Upper lobe of right lung (tissue), 1 donor: ENCODE results near the gene TAS2R38. TPM values are rescaled to one million over a fixed set of nuclear protein-coding genes. Genes with fewer than 3 reads are reported as not detected.

ENCODE experiments used
- ATAC-seq: fragments of 200-7000 bp; cut with Tn5 transposase; one replicate; pipeline ENCODE4 v1.9.1; 2020; ENCODE audit warnings: mild to moderate bottlenecking, moderate library complexity
- DNase-seq: peaks from one replicate; pipeline ENCODE4 v3.0.0-alpha.2; 2020
- H3K27ac ChIP-seq: fragments of 200-600 bp; one replicate; pipeline ENCODE4 v1.8.0; 2022
- H3K27me3 ChIP-seq: fragments of 200-600 bp; one replicate; pipeline ENCODE4 v1.8.0; 2022; ENCODE audit warnings: mild to moderate bottlenecking
- H3K36me3 ChIP-seq: fragments of 200-600 bp; one replicate; pipeline ENCODE4 v1.8.0; 2022
- H3K4me1 ChIP-seq: fragments of 200-600 bp; one replicate; pipeline ENCODE4 v1.8.0; 2022
- H3K4me3 ChIP-seq: fragments of 200-600 bp; one replicate; pipeline ENCODE4 v1.8.0; 2022; ENCODE audit warnings: mild to moderate bottlenecking
- H3K9me3 ChIP-seq: fragments of 200-600 bp; one replicate; pipeline ENCODE4 v1.8.0; 2022
- CTCF ChIP-seq: fragments of 200-600 bp; IDR thresholded peaks from one replicate; pipeline ENCODE4 v1.8.0; 2022; ENCODE audit warnings: antibody characterized with exemption
- intact Hi-C: fragments of 100-400 bp; cut with DNase I; formaldehyde crosslinking; loops from one replicate; pipeline ENCODE4 v1.11.0; 2022
- long read RNA-seq: library from polyadenylated mRNA; unstranded; transcript quantifications from one replicate; pipeline ENCODE4 v2.0.0, GENCODE V29; 2021
- total RNA-seq: library from RNA; stranded (reverse); fragmentation: NEBNext Ultra II Directional; extraction: Animal tissue kit (Norgen Biotek cat#: 25700); gene quantifications from one replicate; pipeline ENCODE4 v1.2.1, GENCODE V29; 2021
- donor health status: DM: no; HTN: yes; CAD: no; lungs with severe emphysema.

Gene TAS2R38
- total RNA-seq, result not detected
- long read RNA-seq, result 0 reads

- no peak for TF ChIP-seq CTCF
- intact Hi-C loops, result no loop called here
- no peaks in the 10 kb centered on the region for H3K36me3 ChIP-seq
- H3K4me1 ChIP-seq, result peaks cover 6% of the 10 kb centered on the region
- DNase-seq (no peak), ATAC-seq (no peak)
- H3K9me3 ChIP-seq, result no peaks in the 10 kb centered on the region
- no peaks in the 10 kb centered on the region for H3K27me3 ChIP-seq
- H3K27ac ChIP-seq, result no peak within 1 kb of the TSS
- H3K4me3 ChIP-seq, result no peak within 1 kb of the TSS
These were observed at the start of gene TAS2R38 for GRCh38 chr7:141973673-141974072. Gene TAS2R38 (minus strand): TSS chr7:141973773. CDS start chr7:141973689, 84 bp downstream.

DNA sequence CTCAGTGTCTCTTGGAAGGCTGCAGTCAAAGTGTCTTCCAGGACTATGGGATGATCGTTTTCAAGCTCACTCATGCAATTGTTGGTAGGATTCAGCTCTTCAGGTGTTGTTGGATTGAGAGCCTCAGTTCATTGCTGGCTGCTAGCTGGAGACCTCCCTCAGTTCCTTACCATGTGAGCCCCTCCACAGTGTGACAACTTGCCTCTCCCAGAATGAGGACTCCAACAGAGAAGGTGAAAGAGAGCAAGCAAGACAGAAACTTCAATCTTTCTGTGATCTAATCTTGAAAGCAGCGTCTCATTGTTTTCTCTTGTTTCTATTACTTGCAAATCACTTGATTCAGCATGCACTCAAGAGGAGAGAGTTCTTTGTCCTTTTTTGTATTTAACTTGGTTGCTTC, 44.6 kb upstream of the TAS2R38 start:
- no peak overlapping the region for H3K27ac ChIP-seq
- H3K4me3 ChIP-seq, result no peak overlapping the region
- no peaks in the 10 kb centered on the region for H3K9me3 ChIP-seq
- intact Hi-C loops, result no loop called here
- ATAC-seq (no peak), DNase-seq (no peak)
- H3K36me3 ChIP-seq, result no peaks in the 10 kb centered on the region
- no peak for TF ChIP-seq CTCF
- H3K27me3 ChIP-seq, result no peaks in the 10 kb centered on the region
- no peaks in the 10 kb centered on the region for H3K4me1 ChIP-seq

- Histone ChIP-seq H3K9me3 (no peaks in the 10 kb centered on the region), H3K36me3 (no peaks in the 10 kb centered on the region), H3K4me3 (no peak overlapping the region), H3K27me3 (no peaks in the 10 kb centered on the region), H3K4me1 (no peaks in the 10 kb centered on the region), H3K27ac (no peak overlapping the region)
- no peak for TF ChIP-seq CTCF
- DNase-seq (no peak), ATAC-seq (no peak)
- intact Hi-C loops, result no loop called here
These were observed 43.9 kb upstream of the TAS2R38 start for GRCh38 chr7:142017451-142017850.

DNA sequence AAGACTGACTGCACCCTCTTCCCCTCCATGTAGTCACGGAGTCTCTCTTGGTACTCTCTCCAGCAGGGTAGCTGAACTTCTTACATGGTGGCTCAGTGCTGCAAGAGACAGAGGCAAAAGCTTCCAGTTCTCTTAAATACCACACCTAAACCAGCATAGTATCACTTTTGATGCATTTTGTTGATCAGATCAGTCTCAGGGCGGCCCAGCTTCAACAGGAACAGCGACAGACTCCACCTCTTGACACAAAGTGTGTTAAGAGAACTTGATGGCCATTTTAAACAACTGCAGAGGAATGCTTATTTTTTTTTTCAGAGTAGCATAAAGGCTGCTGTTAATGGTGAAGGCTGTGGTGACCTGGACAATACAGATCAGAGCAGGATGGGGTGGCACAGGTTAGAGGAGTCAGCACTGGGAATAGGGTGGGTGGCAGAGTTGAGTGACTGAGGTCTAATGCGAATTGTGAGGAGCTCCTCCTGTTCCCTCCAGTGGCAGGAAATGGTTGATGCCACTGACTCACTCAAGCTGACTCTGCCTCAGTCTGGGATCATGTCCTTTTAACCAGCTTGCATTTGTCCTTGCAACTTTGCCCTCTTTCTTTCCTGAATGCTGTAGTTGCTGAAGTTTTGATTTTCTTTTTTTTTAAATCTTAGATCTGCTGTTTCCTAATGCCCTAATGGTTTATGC, 39.4 kb upstream of the TAS2R38 start:
- no peak for DNase-seq
- Histone ChIP-seq H3K4me3 (no peak overlapping the region), H3K4me1 (no peaks in the 10 kb centered on the region), H3K27me3 (no peaks in the 10 kb centered on the region), H3K27ac (no peak overlapping the region), H3K9me3 (no peaks in the 10 kb centered on the region), H3K36me3 (no peaks in the 10 kb centered on the region)
- ATAC-seq, result peak; percentile 50
- no peak for TF ChIP-seq CTCF
- intact Hi-C loops, result no loop called here

- Histone ChIP-seq H3K4me3 (no peak overlapping the region), H3K4me1 (no peaks in the 10 kb centered on the region), H3K27ac (no peak overlapping the region), H3K9me3 (no peaks in the 10 kb centered on the region), H3K27me3 (no peaks in the 10 kb centered on the region), H3K36me3 (no peaks in the 10 kb centered on the region)
- TF ChIP-seq CTCF, result no peak
- DNase-seq, result no peak
- intact Hi-C loops, result no loop called here
- no peak for ATAC-seq
These were observed 37.5 kb upstream of the TAS2R38 start for GRCh38 chr7:142010952-142011548.
